Medulla oblongata (tissue), 1 donor: Measurements from ENCODE around the gene PPP2R2D.

Source experiments
- DNase-seq: peaks from one replicate; pipeline ENCODE4 v3.0.0-alpha.2; 2015; ENCODE audit errors: extremely low spot score

Gene PPP2R2D

DNA sequence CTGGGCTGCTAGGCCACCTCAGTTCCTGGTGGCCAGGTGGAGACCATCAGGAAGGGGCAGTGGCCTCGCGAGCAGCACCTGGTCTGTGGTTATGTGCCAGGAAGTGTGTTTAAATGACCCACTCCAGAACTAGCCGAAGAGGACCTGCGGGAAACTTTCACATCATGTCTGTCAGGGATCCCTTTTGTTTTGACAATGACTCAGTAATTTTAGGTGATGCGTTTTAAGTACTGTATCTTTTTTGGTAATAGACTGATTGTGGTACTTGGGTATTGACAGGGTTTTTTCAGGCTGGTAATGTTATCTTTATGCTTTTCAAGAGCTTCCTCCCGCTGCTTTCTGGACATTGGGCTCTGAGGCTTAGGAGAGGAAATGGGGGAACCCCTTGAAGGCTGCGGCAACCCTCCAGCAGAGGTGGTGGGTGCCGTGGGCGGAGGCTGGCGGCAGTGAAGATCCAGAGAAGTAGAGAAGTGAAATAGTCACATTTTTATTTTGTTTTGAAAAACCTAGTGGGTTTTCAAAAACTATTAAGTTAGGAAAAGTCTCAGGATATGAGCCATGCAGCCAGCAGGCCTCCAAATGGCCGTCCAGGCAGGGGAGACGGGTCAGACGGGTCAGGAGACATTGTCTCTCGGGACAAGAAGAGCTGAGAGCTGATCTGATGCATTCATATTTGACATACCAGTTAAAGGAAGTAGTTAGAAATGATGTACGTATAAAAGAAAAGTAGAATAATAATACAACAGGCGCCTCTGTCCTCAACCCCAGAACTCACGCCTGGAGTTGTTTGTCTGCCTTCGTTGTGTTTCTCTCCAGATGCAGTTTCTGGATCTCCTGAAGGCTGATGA, 27.7 kb downstream of the PPP2R2D start:
- DNase-seq: no peak

- DNase-seq: no peak
These were observed 28.5 kb downstream of the PPP2R2D start for GRCh38 chr10:131929122-131929845.

DNA sequence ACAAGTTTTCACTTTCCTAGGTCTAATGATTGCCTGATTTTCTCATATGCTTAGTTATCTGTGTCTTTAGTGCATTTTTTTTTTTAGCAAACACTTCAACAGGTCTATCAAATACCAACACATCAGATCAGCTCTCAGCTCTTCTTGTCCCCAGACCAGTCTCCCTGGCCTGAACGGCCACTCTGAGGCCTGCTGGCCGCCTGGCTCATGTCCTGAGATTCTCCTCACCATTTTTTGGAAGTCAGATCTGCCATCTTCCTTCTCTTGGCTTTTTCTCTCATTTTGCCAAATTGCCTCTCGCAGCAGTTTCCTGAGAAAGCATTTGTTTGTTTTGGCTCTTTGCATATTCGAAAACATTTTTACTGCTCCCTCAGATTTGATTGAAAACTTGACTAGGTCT, 29.3 kb downstream of the PPP2R2D start:
- DNase-seq: no peak

GRCh38 chr10:131930586-131931330, 29.9 kb downstream of the PPP2R2D start:
- no peak for DNase-seq

GRCh38 chr10:131931981-131932380, 31.2 kb downstream of the PPP2R2D start:
- no peak for DNase-seq

DNA sequence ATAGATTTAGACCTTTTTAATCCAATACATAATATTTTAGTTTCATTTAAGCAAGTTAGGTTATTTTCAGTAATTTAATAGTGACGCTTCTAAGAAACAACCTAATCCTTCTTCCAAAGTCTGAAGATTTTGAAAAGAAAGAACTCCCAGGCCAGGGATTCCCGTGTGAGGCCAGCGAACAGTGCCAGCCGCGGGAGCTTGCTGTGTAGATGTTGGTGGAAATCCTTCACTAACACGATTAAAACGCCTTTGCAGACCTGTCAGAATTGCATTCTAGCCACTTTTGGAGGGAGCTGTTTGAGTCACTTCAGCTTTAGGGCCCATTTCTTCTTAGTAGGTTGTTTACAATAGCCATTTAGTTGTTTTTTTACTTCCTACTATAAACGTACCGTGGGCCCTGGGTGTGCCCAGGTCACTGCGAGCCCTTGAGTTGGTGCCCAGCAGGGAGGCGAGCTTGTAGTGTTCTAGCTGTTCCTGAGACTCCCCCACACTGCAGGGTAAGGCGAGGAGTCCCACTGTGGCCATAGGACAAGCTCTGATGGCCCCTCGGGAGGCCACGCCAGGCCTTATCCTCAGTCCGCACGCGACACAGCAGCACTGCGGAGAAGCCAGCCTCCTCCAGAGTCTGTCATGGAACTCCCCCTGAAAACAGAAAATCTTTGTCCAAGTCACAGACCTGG, 32.3 kb downstream of the PPP2R2D start:
- no peak for DNase-seq

DNA sequence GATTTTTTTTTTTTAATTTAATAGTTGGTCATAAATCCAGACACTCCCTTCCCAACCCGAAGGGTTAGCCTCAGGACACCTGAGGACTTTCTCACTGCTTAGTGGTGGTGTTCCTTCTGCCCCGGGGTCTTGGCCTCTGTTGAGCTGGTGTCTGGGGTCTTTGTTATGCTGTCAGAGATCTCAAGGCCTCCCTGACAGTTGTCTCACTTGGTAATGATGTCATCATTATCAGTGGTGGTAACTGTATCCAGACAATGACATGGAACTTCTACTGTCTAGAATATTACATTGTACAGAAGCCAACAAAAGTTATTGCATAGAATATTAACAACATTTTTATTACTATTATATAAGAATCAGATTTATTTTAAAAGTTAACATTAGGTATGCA, 32.9 kb downstream of the PPP2R2D start:
- DNase-seq: no peak

- DNase-seq: no peak
These were observed 34.0 kb downstream of the PPP2R2D start for GRCh38 chr10:131934769-131935168.

DNA sequence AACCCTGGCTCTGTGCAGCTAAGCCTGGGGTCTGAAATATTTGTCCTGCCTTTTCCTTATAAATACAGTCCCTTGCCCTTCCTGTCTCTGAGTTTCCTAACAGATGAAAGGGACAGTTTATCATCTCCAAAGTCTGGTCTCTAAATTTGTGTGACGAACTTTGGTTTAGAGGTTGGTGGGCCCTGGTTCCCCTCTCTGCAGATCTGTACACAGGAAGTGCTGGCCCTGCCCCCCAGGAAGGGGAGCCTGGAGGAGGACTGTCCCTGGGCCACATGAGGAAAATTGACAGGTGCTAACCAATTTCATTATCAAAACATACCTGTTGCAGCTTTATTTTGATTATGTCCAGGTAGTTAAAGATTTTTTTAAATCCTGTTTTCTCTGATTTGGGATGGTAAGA, 34.5 kb downstream of the PPP2R2D start:
- no peak for DNase-seq

DNA sequence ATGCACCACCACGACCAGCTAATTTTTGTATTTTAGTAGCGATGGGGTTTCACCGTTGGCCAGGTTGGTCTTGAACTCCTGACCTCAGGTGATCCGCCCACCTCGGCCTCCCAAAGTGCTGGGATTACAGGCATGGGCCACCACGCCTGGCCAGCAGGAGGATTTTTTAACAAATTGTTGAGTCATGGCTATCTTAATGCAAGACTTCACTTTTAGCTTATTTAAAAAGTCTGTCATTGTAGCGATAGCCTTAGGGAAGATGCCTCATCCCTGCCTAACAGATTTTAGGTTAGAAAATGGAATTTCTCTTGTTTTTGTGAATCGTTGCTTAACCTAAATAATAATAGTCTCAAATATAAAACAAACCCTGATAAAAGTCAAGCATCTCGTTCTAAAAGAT, 35.5 kb downstream of the PPP2R2D start:
- DNase-seq: no peak

DNA sequence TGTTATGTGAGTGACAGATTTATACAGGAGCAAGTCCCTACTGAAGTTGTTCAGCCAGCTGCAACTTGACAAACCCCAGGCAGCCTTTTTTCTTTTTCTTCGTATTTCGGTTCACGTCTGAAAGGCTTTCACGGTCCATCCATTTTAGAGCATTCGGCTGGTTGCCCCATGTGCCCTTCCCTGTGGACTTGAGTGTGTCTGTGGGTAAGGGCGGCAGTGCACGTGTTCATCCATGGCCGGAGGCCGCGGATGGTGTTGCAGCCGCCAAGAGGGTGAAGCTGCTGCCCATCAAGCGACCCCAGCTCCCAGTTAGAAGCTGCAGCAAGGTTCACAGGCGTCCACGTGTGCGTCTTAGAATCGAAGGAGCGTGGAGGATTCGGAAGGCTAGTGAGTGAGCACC, 35.9 kb downstream of the PPP2R2D start:
- DNase-seq: no peak

DNA sequence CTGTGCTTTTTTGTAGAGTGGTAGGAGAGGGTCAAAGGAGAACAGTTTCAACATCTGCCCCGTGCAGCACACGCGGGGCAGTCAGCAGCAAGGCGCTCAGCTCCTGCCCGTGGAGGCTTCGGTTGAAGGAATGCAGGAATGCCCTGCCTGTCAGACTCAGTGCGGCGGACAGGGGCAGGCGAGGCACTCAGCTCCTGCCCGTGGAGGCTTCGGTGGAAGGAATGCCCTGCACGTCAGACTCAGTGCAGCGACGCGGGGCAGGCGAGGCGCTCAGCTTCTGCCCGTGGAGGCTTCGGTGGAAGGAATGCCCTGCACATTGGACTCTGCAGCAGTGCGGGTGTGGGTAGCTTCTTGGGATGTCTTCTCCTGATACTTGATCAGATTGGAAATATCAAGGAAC, 37.0 kb downstream of the PPP2R2D start:
- DNase-seq: no peak

DNA sequence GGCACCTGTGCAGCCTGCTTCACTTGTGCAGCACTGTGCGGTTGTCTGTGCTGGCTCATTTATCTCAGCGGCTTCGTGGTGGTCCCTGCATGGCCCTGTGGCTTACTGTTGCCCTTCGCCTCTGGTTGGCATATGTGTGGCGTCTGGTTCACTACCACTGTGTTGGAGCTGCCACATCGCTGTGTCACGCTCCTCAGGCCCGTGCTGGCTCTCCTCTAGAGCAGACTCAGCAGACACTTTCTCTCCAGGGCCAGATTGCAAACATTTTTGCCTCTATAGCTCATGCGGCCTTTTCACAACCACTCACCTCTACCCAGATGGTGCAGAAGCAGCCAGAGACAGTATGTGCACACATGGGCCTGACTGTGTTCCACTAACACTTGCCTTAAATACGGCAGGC, 37.9 kb downstream of the PPP2R2D start:
- DNase-seq: no peak

- no peak for DNase-seq
These were observed 41.6 kb downstream of the PPP2R2D start for GRCh38 chr10:131942455-131942854.

DNA sequence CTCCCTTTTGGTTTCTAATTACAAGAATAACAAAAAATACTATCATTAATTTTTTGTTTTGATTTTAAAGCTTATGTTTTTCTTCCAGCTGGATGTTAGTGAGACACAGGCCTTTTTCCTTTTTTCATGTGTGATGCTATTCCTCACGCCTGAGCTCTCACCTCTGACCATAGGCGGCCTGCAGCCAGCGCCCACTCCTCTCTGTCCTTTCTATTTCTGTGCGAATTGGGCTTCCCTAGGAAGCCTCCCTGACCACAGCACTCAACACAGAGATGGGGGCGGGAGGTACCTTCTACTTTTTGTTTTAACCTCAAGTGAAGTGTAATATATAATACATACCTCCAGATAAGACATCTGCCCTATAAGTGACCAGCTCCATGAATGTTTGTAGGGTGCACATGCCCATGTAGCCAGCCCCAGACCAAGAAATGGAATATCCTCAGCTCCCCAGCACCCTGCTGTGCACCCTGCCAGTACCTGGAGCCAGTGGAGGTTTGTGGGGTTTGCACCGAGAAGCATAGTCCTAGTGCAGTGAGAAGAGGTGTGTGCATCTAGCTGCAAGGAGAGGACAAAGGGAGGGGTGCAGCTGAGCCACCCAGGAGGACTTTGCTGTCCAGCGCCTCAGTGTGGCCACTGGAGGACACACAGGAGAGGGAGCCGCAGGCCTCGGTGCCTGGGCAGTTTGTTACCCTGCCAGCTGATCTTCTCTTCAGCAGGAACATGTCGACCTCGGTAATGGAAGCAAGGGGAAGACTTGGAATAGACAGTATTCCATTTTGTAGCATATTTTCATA, 42.4 kb downstream of the PPP2R2D start:
- DNase-seq: peak; percentile 46

GRCh38 chr10:131944412-131944811, 43.6 kb downstream of the PPP2R2D start:
- no peak for DNase-seq

- DNase-seq: no peak
These were observed 44.3 kb downstream of the PPP2R2D start for GRCh38 chr10:131944976-131945695.

GRCh38 chr10:131946321-131946751, 45.5 kb downstream of the PPP2R2D start:
- no peak for DNase-seq

- no peak for DNase-seq
These were observed 46.1 kb downstream of the PPP2R2D start for GRCh38 chr10:131946880-131947279.

DNA sequence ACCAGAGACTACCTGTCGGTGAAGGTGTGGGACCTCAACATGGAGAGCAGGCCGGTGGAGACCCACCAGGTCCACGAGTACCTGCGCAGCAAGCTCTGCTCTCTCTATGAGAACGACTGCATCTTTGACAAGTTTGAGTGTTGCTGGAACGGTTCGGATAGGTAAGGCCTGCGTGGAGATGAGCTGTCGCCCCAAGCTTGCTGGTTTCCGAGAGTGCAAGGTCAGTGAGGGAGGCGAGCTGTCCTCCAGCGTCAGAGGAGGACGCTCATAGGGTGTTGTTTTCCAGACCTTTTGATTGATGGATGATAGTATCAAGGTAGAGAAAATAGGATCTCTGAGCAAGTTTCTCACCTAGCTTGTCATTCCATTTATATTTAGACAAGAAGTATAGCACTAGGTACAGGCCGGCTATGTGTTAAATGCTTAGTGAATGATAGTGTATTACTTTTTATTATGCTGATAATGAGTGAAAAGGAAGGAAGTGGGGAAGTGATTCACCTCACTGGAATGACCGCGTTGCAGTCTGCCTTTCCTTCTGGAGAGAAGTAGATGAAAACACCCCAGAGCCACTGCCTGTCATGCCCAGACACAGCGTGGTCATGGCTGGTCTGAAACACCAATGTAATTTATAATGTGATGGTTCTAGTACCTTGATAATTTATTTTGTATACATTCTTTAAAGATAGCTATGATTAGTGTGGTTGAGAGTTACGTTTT, 47.0 kb downstream of the PPP2R2D start:
- no peak for DNase-seq
